ENCODE measurements around the gene SMARCAL1. TPM values are rescaled to one million over a fixed set of nuclear protein-coding genes. Genes with fewer than 3 reads are reported as not detected.

Gene SMARCAL1
- total and polyA plus RNA-seq, 9 of the 15 experiments (the other 6 are each of a cell fraction or from before 2014, with no cell fraction given) = 8.2 to 27.9 (median 12.4) TPM

- intact Hi-C loops (cut with micrococcal nuclease) (loop anchor here (5.0 kb wide), 1 partner anchor 180 kb away; no protein-coding TSS in a partner anchor), in situ Hi-C loops (cut with MboI) (no loop called here)
- H3K9ac ChIP-seq (ENCODE audit: insufficient read depth in 1 of 2, low read depth in 2 of 2, low read length in 2 of 2) = no peak overlapping the region
- H3K4me2 ChIP-seq (ENCODE audit: insufficient read depth, low read length) = no peak overlapping the region
- H3K27me3 ChIP-seq (ENCODE audit: control insufficient read depth in 2 of 2, insufficient read depth in 2 of 2, low read length in 2 of 2) = peaks cover 2 to 10% of the 10 kb centered on the region in 2 experiments; a peak in 3 of 5 replicates
- FAIRE-seq (no peak), DNase-seq (ENCODE audit: extremely low read depth in 1 of 4, low spot score in 3 of 4) (no peak), ATAC-seq (no peak)
- H3K9me3 ChIP-seq (replicated peaks; ENCODE audit: control insufficient read depth, insufficient read depth, low read depth, low read length) = no peaks in the 10 kb centered on the region
- no peak overlapping the region for H3K27ac ChIP-seq (ENCODE audit: extremely low read depth, low read depth, low read length)
- no peak overlapping the region for H2AFZ ChIP-seq (ENCODE audit: low read depth, low read length)
- 4% methylated on average over 6 of the region's 6 CpGs for WGBS (ENCODE audit: insufficient coverage, low coverage, missing lambda C conversion rate)
- H3K9me1 ChIP-seq (ENCODE audit: control insufficient read depth, insufficient read depth, low read length) = no peaks in the 10 kb centered on the region
- no peaks in the 10 kb centered on the region; a peak in 1 of 5 replicates for H3K4me1 ChIP-seq (replicated peaks in 1 of 2; ENCODE audit: control insufficient read depth in 2 of 2, insufficient read depth in 2 of 2, low read length in 2 of 2)
- ChIA-PET CTCF (ENCODE audit: low intra/inter-chr PET ratio) (no interaction called here), POLR2A (no interaction called here)
- H3K4me3 ChIP-seq = no peak overlapping the region
- no peak for TF ChIP-seq DNMT1 (IDR thresholded peaks at IDR 0.05)
- TF ChIP-seq NFYB (IDR thresholded peaks at IDR 0.05; ENCODE audit: extremely low read depth, insufficient read length) = no peak
- no peak for TF ChIP-seq RBM15 (IDR thresholded peaks at IDR 0.05; ENCODE audit: insufficient read depth, low read length)
- no peaks in the 10 kb centered on the region for H3K79me2 ChIP-seq (ENCODE audit: control insufficient read depth, insufficient read depth, low read length)
- no peaks in the 10 kb centered on the region for H4K20me1 ChIP-seq (replicated peaks; ENCODE audit: control insufficient read depth, insufficient read depth, low read length)
- H3K36me3 ChIP-seq (ENCODE audit: control insufficient read depth, insufficient read depth, low read length) = no peaks in the 10 kb centered on the region
- no TSS peak for BruUV-seq (replicated peaks)
Measured at GRCh38 chr2:216402751-216403150, 9.5 kb upstream of the SMARCAL1 start.

GRCh38 chr2:216404010-216404618 lies 8.2 kb upstream of the SMARCAL1 start:
- H3K4me2 ChIP-seq (ENCODE audit: insufficient read depth, low read length) = no peak overlapping the region
- no peak overlapping the region for H2AFZ ChIP-seq (ENCODE audit: low read depth, low read length)
- no peaks in the 10 kb centered on the region for H3K36me3 ChIP-seq (ENCODE audit: control insufficient read depth, insufficient read depth, low read length)
- no peak overlapping the region for H3K27ac ChIP-seq (ENCODE audit: extremely low read depth, low read depth, low read length)
- DNase-seq (ENCODE audit: extremely low read depth in 1 of 4, low spot score in 3 of 4) = peak; percentile 34 to 39 (median 36)
- CTCF ChIA-PET (ENCODE audit: low intra/inter-chr PET ratio) = no interaction called here
- 16% methylated on average over 5 of the region's 5 CpGs for WGBS (ENCODE audit: insufficient coverage, low coverage, missing lambda C conversion rate)
- in situ Hi-C loops (cut with MboI) = no loop called here
- no peaks in the 10 kb centered on the region for H3K9me1 ChIP-seq (ENCODE audit: control insufficient read depth, insufficient read depth, low read length)
- H3K4me1 ChIP-seq (replicated peaks in 1 of 2; ENCODE audit: control insufficient read depth in 2 of 2, insufficient read depth in 2 of 2, low read length in 2 of 2) = no peaks in the 10 kb centered on the region; a peak in 1 of 5 replicates
- H3K4me3 ChIP-seq = no peak overlapping the region
- ATAC-seq = peak; percentile 81
- no peaks in the 10 kb centered on the region for H4K20me1 ChIP-seq (replicated peaks; ENCODE audit: control insufficient read depth, insufficient read depth, low read length)
- intact Hi-C loops (cut with micrococcal nuclease) = loop anchor here (5.0 kb wide), 1 partner anchor 182 kb away; no protein-coding TSS in a partner anchor
- no peak overlapping the region for H3K9ac ChIP-seq (ENCODE audit: insufficient read depth in 1 of 2, low read depth in 2 of 2, low read length in 2 of 2)
- no peaks in the 10 kb centered on the region for H3K9me3 ChIP-seq (replicated peaks; ENCODE audit: control insufficient read depth, insufficient read depth, low read depth, low read length)
- no peaks in the 10 kb centered on the region for H3K79me2 ChIP-seq (ENCODE audit: control insufficient read depth, insufficient read depth, low read length)
- POLR2A ChIA-PET = no interaction called here
- H3K27me3 ChIP-seq (ENCODE audit: control insufficient read depth in 2 of 2, insufficient read depth in 2 of 2, low read length in 2 of 2) = peaks cover 2 to 10% of the 10 kb centered on the region in 2 experiments; a peak in 3 of 5 replicates
- no TSS peak for BruUV-seq (replicated peaks)
- FAIRE-seq = peak; percentile 73
- TF ChIP-seq NELFE (IDR thresholded peaks at IDR 0.05; ENCODE audit: insufficient read depth, insufficient read length) = no peak
- no peak for TF ChIP-seq LCOR (CRISPR knock-in tag; IDR thresholded peaks at IDR 0.05)
- TF ChIP-seq DEAF1 (CRISPR knock-in tag; IDR thresholded peaks at IDR 0.05) = 0 out of 2 replicates have a peak, but pooled peaks have one; percentile 37
- TF ChIP-seq RAD21 (CRISPR knock-in tag; conservative IDR thresholded peaks at IDR 0.05 in 1 of 2, IDR thresholded peaks at IDR 0.05 in 1 of 2) = peak; percentile 59 to 68
- no peak for TF ChIP-seq RNF2 (IDR thresholded peaks at IDR 0.05)
- no peak for TF ChIP-seq CCAR2 (IDR thresholded peaks at IDR 0.05; ENCODE audit: low read depth, low read length)

Data from K562 (cell line).